ENCODE data around the gene TRABD2B.

DNA sequence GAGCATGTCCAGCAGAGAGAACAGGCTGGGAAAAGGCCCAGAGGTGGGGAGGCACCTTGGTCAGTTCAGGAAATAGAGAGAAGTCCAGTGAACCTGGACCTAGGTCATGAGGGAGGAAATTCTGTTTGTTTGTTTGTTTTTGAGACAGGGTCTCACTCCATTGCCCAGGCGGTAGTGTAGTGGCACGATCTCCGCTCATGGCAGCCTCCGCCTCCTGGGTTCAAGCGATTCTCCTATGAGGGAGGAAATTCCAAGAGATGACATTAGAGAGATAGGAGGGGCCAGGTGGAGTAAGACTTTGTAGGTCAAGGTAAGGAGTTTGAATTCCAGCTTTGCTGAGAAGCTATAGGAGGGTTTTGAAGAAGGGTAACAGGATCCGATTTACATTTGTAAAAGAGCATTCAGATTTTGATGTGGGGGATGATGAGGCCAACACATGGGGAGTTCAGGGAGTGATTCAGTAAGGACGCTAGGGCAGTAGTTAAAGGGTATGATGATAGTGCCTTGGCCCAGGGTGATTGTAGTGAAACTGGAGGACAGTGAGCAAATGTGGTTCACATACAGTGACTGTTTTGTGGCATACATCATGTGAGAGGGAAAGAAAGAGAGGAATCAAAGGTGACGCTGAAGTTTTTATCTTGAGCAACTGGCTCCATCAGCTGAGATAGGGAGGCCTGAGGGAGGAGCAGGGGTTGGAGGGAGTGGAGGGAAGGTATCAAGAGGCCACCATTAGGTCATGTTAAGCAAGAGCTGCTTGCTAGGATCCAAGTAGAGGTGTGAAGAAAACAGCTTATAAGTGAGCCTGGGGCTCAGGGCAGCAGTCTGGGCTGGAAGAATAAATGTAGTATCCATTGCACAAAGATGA is 8.3 kb upstream of the TRABD2B start:
- no peak for TF ChIP-seq POLR2A (IDR thresholded peaks at IDR 0.05)
- TF ChIP-seq, protein P1, sequence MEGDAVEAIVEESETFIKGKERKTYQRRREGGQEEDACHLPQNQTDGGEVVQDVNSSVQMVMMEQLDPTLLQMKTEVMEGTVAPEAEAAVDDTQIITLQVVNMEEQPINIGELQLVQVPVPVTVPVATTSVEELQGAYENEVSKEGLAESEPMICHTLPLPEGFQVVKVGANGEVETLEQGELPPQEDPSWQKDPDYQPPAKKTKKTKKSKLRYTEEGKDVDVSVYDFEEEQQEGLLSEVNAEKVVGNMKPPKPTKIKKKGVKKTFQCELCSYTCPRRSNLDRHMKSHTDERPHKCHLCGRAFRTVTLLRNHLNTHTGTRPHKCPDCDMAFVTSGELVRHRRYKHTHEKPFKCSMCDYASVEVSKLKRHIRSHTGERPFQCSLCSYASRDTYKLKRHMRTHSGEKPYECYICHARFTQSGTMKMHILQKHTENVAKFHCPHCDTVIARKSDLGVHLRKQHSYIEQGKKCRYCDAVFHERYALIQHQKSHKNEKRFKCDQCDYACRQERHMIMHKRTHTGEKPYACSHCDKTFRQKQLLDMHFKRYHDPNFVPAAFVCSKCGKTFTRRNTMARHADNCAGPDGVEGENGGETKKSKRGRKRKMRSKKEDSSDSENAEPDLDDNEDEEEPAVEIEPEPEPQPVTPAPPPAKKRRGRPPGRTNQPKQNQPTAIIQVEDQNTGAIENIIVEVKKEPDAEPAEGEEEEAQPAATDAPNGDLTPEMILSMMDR (IDR thresholded peaks at IDR 0.05) = no peak
